H9 (cell line): ENCODE measurements around the gene VEGFA. TPM values are rescaled to one million over a fixed set of nuclear protein-coding genes. Genes with fewer than 3 reads are reported as not detected.

Experiments
- DNase-seq: peaks from one replicate; pipeline ENCODE4 v3.0.0-alpha.2; 2017
- H2AFZ ChIP-seq: one replicate; pipeline ENCODE4 v1.6.1; 2013; ENCODE audit warnings: mild to moderate bottlenecking, low read length, control low read depth, moderate library complexity
- H2AK5ac ChIP-seq: 2 replicates; pipeline ENCODE4 v1.6.1; 2013; ENCODE audit warnings: low read length, control low read depth, mixed read lengths; ENCODE audit not compliant: insufficient read length
- H2BK120ac ChIP-seq: one replicate; pipeline ENCODE4 v1.6.1; 2013; ENCODE audit warnings: low read depth, mild to moderate bottlenecking, low read length, control low read depth, inconsistent platforms; ENCODE audit not compliant: poor library complexity, severe bottlenecking
- H2BK12ac ChIP-seq: 2 replicates; pipeline ENCODE4 v1.6.1; 2013; ENCODE audit warnings: low read length, control low read depth, mixed read lengths, low read depth; ENCODE audit not compliant: insufficient read length
- H2BK15ac ChIP-seq: 2 replicates; pipeline ENCODE4 v1.6.1; 2013; ENCODE audit warnings: low read depth, low read length, control low read depth
- H2BK20ac ChIP-seq: one replicate; pipeline ENCODE4 v1.6.1; 2013; ENCODE audit warnings: low read depth, mild to moderate bottlenecking, low read length, control low read depth, inconsistent platforms; ENCODE audit not compliant: poor library complexity, severe bottlenecking
- H2BK5ac ChIP-seq: 2 replicates; pipeline ENCODE4 v1.6.1; 2013; ENCODE audit warnings: low read length, control low read depth, mixed read lengths; ENCODE audit not compliant: insufficient read length
- H3K14ac ChIP-seq: 2 replicates; pipeline ENCODE4 v1.6.1; 2013; ENCODE audit warnings: low read length, control low read depth; ENCODE audit not compliant: insufficient read depth
- H3K18ac ChIP-seq: 2 replicates; pipeline ENCODE4 v1.6.1; 2013; ENCODE audit warnings: low read depth, mild to moderate bottlenecking, mixed read lengths, low read length, control low read depth; ENCODE audit not compliant: insufficient read length
- H3K23ac ChIP-seq: 2 replicates; pipeline ENCODE4 v1.6.1; 2013; ENCODE audit warnings: low read length, control low read depth, mixed read lengths, low read depth; ENCODE audit not compliant: insufficient read length
- H3K23me2 ChIP-seq: 2 replicates; pipeline ENCODE4 v1.6.1; 2013; ENCODE audit warnings: low read depth, mild to moderate bottlenecking, mixed read lengths, low read length, control low read depth; ENCODE audit not compliant: insufficient read length, poor library complexity, severe bottlenecking
- H3K27ac ChIP-seq: 2 replicates; pipeline ENCODE4 v1.5.1; 2013; ENCODE audit warnings: low read length, control low read depth, mixed read lengths, low read depth; ENCODE audit not compliant: insufficient read length
- H3K27me3 ChIP-seq: 2 replicates; pipeline ENCODE4 v1.6.1; 2013; ENCODE audit warnings: low read length, control low read depth, inconsistent platforms; ENCODE audit not compliant: insufficient read depth
- H3K4ac ChIP-seq: 2 replicates; pipeline ENCODE4 v1.6.1; 2013; ENCODE audit warnings: low read depth, mild to moderate bottlenecking, control low read depth, inconsistent platforms, low read length, moderate library complexity
- H3K4me1 ChIP-seq: 2 replicates; pipeline ENCODE4 v1.6.1; 2013; ENCODE audit warnings: low read length, control low read depth, inconsistent platforms; ENCODE audit not compliant: insufficient read depth
- H3K4me2 ChIP-seq: 2 replicates; pipeline ENCODE4 v1.6.1; 2013; ENCODE audit warnings: low read length, control low read depth, mixed read lengths; ENCODE audit not compliant: insufficient read length, insufficient read depth
- H3K56ac ChIP-seq: 2 replicates; pipeline ENCODE4 v1.6.1; 2013; ENCODE audit warnings: low read depth, mild to moderate bottlenecking, mixed read lengths, low read length, control low read depth; ENCODE audit not compliant: insufficient read length
- H3K79me1 ChIP-seq: 2 replicates; pipeline ENCODE4 v1.6.1; 2013; ENCODE audit warnings: low read depth, mild to moderate bottlenecking, moderate library complexity, low read length, control low read depth, inconsistent platforms; ENCODE audit not compliant: insufficient read depth, poor library complexity, severe bottlenecking
- H3K79me2 ChIP-seq: 2 replicates; pipeline ENCODE4 v1.6.1; 2013; ENCODE audit warnings: low read length, control low read depth, inconsistent platforms; ENCODE audit not compliant: insufficient read depth
- H3K9ac ChIP-seq: 2 replicates; pipeline ENCODE4 v1.6.1; 2013; ENCODE audit warnings: low read length, control low read depth, mixed read lengths; ENCODE audit not compliant: insufficient read length; ENCODE audit errors: extremely low read depth
- H3K9me3 ChIP-seq: one replicate; pipeline ENCODE4 v1.6.1; 2013; ENCODE audit warnings: low read depth, low read length, inconsistent platforms; ENCODE audit not compliant: control insufficient read depth
- H3T11ph ChIP-seq: one replicate; pipeline ENCODE4 v1.6.1; 2013; ENCODE audit warnings: mild to moderate bottlenecking, low read length, control low read depth, inconsistent platforms
- H4K20me1 ChIP-seq: one replicate; pipeline ENCODE4 v1.6.1; 2013; ENCODE audit not compliant: control insufficient read depth, insufficient read length, insufficient read depth
- H4K5ac ChIP-seq: 2 replicates; pipeline ENCODE4 v1.6.1; 2013; ENCODE audit warnings: low read depth, mild to moderate bottlenecking, mixed read lengths, low read length, control low read depth; ENCODE audit not compliant: insufficient read length
- H4K8ac ChIP-seq: replicated peaks from 2 replicates; pipeline ENCODE4 v1.6.1; 2013; ENCODE audit warnings: low read length, control low read depth, mixed read lengths, low read depth; ENCODE audit not compliant: insufficient read length
- H4K91ac ChIP-seq: 2 replicates; pipeline ENCODE4 v1.6.1; 2013; ENCODE audit warnings: low read depth, mild to moderate bottlenecking, moderate library complexity, mixed read lengths, low read length, control low read depth; ENCODE audit not compliant: insufficient read length
- H3K27ac Mint-ChIP-seq, 3 experiments: 2 replicates in 2 of 3; 3 replicates in 1 of 3; pipeline ENCODE4 v1.8.0; 2020 to 2021; ENCODE audit warnings: mixed read lengths in 3 of 3, mild to moderate bottlenecking in 1 of 3, moderate library complexity in 1 of 3
- H3K27me3 Mint-ChIP-seq: 2 replicates; pipeline ENCODE4 v1.8.0; 2021; ENCODE audit warnings: low read depth, mild to moderate bottlenecking, moderate library complexity, mixed read lengths
- H3K36me3 Mint-ChIP-seq, 3 experiments: 2 replicates in 2 of 3; 3 replicates in 1 of 3; pipeline ENCODE4 v1.8.0; 2020 to 2021; ENCODE audit warnings: low read depth in 3 of 3, mixed read lengths in 3 of 3; ENCODE audit not compliant: insufficient read depth in 1 of 3
- H3K4me1 Mint-ChIP-seq, 2 experiments: 2 replicates each; pipeline ENCODE4 v1.8.0; 2020; ENCODE audit warnings: mixed read lengths in 2 of 2
- H3K4me3 Mint-ChIP-seq, 2 experiments: 2 replicates in 1 of 2; 3 replicates in 1 of 2; pipeline ENCODE4 v1.8.0; 2020 to 2021; ENCODE audit warnings: mild to moderate bottlenecking in 2 of 2, mixed read lengths in 2 of 2, moderate library complexity in 1 of 2
- H3K9me3 Mint-ChIP-seq, 2 experiments: 2 replicates in 1 of 2; 3 replicates in 1 of 2; pipeline ENCODE4 v1.8.0; 2020; ENCODE audit warnings: mild to moderate bottlenecking in 2 of 2, mixed read lengths in 2 of 2, moderate library complexity in 1 of 2
- WGBS: extraction: QIAGEN DNeasy Blood & Tissue Kit; methylation state at CpG from one replicate; pipeline ENCODE4 v1.1.7; 2013; ENCODE audit warnings: missing lambda C conversion rate, low lambda C conversion rate, mixed read lengths; ENCODE audit not compliant: insufficient read length; ENCODE audit errors: extremely low coverage; 5-methylcytosine and 5-hydroxymethylcytosine counted together
- total RNA-seq: library from RNA; stranded (reverse); gene quantifications from 2 replicates; pipeline ENCODE4 v1.2.1, GENCODE V29; 2021
- TF ChIP-seq, protein P1 (sequence below): fragments of 200-600 bp; sonication (generic); conservative IDR thresholded peaks from 3 replicates; pipeline ENCODE4 v1.8.0; 2021; ENCODE audit warnings: antibody characterized with exemption, mild to moderate bottlenecking

The VEGFA gene
- total RNA-seq, 1 experiment from 2014 or later, result 47.9 TPM

DNA sequence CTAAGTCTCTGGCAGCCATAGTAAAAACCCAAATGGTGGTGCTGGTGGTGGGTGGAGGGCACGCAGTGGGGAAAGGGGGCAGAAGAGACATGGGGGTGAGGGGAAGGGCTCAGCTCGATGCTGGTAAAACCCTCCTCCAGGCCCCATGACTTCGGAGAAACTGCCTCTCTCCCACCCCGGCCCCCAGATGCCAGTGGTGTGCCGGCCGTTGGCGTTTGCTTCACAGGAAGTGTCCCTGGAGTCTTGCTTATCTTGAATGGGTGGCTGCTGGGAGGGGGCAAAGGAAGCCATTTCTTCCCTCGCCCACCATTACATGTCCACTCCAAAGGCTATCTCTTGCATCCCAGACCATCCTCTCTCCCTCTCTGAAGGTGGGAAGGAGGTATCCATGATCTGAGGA is 25.4 kb downstream of the VEGFA start:
- Histone ChIP-seq H3K4ac (no peak overlapping the region), H3K9me3 (no peaks in the 10 kb centered on the region), H3T11ph (no peak overlapping the region), H3K23ac (no peak overlapping the region), H2BK15ac (no peak overlapping the region), H2BK120ac (no peak overlapping the region), H4K5ac (no peak overlapping the region), H3K79me1 (no peaks in the 10 kb centered on the region), H3K27ac (no peak overlapping the region), H3K79me2 (no peaks in the 10 kb centered on the region), H3K9ac (no peak overlapping the region), H2BK5ac (no peak overlapping the region), H3K4me1 (no peaks in the 10 kb centered on the region), H4K91ac (no peak overlapping the region), H3K27me3 (no peaks in the 10 kb centered on the region), H3K18ac (no peak overlapping the region), H4K8ac (no peak overlapping the region), H2AFZ (no peak overlapping the region), H2BK12ac (no peak overlapping the region), H2AK5ac (no peak overlapping the region), H3K56ac (no peak overlapping the region), H3K14ac (no peak overlapping the region; the same call in 1 of the 2 replicates), H3K4me2 (no peak overlapping the region), H3K23me2 (no peaks in the 10 kb centered on the region), H2BK20ac (no peak overlapping the region), H4K20me1 (no peaks in the 10 kb centered on the region)
- Mint-ChIP-seq H3K36me3 (no peaks in the 10 kb centered on the region), H3K4me1 (peaks cover 0 to 6% of the 10 kb centered on the region in 2 experiments; a peak in 1 of 4 replicates), H3K27me3 (peaks cover 4% of the 10 kb centered on the region; the same call in 1 of the 2 replicates), H3K4me3 (no peak overlapping the region), H3K9me3 (no peaks in the 10 kb centered on the region), H3K27ac (no peak overlapping the region; a peak in 1 of 7 replicates)
- no CpG with 5 or more reads among the region's 8 CpGs for WGBS
- TF ChIP-seq, protein P1, sequence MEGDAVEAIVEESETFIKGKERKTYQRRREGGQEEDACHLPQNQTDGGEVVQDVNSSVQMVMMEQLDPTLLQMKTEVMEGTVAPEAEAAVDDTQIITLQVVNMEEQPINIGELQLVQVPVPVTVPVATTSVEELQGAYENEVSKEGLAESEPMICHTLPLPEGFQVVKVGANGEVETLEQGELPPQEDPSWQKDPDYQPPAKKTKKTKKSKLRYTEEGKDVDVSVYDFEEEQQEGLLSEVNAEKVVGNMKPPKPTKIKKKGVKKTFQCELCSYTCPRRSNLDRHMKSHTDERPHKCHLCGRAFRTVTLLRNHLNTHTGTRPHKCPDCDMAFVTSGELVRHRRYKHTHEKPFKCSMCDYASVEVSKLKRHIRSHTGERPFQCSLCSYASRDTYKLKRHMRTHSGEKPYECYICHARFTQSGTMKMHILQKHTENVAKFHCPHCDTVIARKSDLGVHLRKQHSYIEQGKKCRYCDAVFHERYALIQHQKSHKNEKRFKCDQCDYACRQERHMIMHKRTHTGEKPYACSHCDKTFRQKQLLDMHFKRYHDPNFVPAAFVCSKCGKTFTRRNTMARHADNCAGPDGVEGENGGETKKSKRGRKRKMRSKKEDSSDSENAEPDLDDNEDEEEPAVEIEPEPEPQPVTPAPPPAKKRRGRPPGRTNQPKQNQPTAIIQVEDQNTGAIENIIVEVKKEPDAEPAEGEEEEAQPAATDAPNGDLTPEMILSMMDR, result no peak
- DNase-seq, result no peak
